ENCODE results near the gene BAHCC1. TPM values are rescaled to one million over a fixed set of nuclear protein-coding genes. Genes with fewer than 3 reads are reported as not detected.

Gene BAHCC1
- total RNA-seq, 1 donor = 6.5 TPM

GRCh38 chr17:81384929-81385319 is 10.3 kb upstream of the BAHCC1 start:
- DNase-seq (ENCODE audit: low read depth) = no peak
- no peak overlapping the region for H3K4me3 ChIP-seq (ENCODE audit: low read depth, low read length)
- no peak for TF ChIP-seq CTCF (IDR thresholded peaks at IDR 0.05; ENCODE audit: insufficient read depth, low read depth, low read length)

DNA sequence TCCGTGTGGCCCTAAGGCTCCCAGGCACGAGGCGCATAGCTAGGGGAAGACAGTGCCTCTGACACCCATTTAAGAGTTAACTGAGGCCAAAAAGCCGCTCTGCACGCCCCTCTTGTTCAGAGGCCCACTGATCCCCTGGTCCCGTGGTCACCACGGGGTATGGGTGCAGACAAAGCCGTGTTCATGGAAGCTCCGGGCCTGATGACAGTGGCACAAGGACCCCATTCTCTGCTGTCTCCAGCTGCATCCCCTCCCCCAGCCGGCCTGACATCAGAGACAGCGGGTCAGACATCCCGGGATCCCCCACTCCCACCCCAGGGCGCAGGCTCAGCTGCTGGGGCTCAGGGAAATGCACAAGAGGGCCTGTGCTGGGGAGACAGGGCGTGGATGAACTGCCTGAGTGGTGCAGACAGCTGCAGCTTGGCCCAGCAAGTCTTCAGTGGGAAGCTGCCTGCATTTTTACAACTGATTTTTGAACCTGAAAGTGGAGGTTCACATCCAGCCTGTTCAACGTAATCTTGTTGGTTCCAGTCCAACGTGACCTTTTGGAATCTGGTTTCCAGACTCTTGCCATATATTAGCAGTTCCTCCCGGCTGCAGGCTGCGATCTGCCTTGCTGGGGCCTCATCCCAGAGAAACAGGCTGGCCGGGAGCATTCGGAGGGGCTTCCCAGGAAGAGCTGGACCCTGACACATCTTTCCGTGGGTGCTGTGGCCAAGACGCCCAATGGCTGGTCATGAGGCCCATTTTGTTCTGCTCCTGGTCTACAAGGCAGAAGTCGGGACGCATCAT is 9.7 kb upstream of the BAHCC1 start:
- H3K4me3 ChIP-seq (ENCODE audit: low read depth, low read length) = no peak overlapping the region
- peak; percentile 79 for DNase-seq (ENCODE audit: low read depth)
- TF ChIP-seq CTCF (IDR thresholded peaks at IDR 0.05; ENCODE audit: insufficient read depth, low read depth, low read length) = no peak

GRCh38 chr17:81386141-81386645 is 9.1 kb upstream of the BAHCC1 start:
- no peak for DNase-seq (ENCODE audit: low read depth)
- no peak for TF ChIP-seq CTCF (IDR thresholded peaks at IDR 0.05; ENCODE audit: insufficient read depth, low read depth, low read length)
- peak overlapping the region; percentile 67 for H3K4me3 ChIP-seq (ENCODE audit: low read depth, low read length)

GRCh38 chr17:81386646-81387099 is 8.6 kb upstream of the BAHCC1 start:
- peak overlapping the region; percentile 67 for H3K4me3 ChIP-seq (ENCODE audit: low read depth, low read length)
- TF ChIP-seq CTCF (IDR thresholded peaks at IDR 0.05; ENCODE audit: insufficient read depth, low read depth, low read length) = no peak
- peak; percentile 29 for DNase-seq (ENCODE audit: low read depth)

GRCh38 chr17:81387100-81388090 is 7.9 kb upstream of the BAHCC1 start:
- peak; percentile 90 for DNase-seq (ENCODE audit: low read depth)
- peak overlapping the region; percentile 67 for H3K4me3 ChIP-seq (ENCODE audit: low read depth, low read length)
- no peak for TF ChIP-seq CTCF (IDR thresholded peaks at IDR 0.05; ENCODE audit: insufficient read depth, low read depth, low read length)

DNA sequence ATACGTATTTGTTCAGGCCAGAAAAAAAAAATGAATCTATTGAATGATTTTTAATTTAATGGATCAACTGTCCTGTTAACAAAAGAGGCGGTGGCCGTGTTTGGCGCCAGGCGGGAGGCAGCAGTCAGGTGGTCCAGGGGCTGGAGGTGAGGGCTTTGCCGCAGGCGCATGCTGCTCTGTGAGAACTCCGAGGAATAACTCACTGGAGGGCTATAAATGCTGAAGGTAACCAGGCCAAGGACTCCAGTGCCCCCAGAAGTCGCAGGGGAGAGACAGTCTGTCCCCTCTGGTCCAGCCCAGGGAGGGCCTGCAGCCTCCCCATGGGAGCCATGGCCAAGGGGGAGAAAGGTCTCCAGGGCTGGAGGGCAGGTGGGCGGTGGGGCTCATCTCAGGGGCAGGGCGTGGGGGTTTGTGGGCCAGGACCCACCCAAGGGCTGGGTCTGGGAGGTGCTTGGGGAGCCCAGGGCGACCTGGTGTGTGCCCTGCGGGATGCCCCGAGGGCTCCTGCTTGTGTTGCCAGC is 7.1 kb upstream of the BAHCC1 start:
- H3K4me3 ChIP-seq (ENCODE audit: low read depth, low read length) = no peak overlapping the region
- TF ChIP-seq CTCF (IDR thresholded peaks at IDR 0.05; ENCODE audit: insufficient read depth, low read depth, low read length) = no peak
- no peak for DNase-seq (ENCODE audit: low read depth)
